A673 (cell line): ENCODE results near the gene RAB27A. TPM values are rescaled to one million over a fixed set of nuclear protein-coding genes. Genes with fewer than 3 reads are reported as not detected.

Source experiments
- BruUV-seq: library from RNA; stranded (reverse); fragments of 400-500 nt; replicated peaks from 2 replicates; lab custom pipeline; 2021; lab: Mats Ljungman, UMichigan
- CTCF ChIA-PET: fragments of 300-600 bp; sonication (Branson Sonifier 250); formaldehyde crosslinking; loops from one replicate; lab custom pipeline; 2022; ENCODE audit warnings: antibody characterized with exemption; lab: Charles Lee
- POLR2A ChIA-PET: fragments of 300-600 bp; sonication (Branson Sonifier 250); formaldehyde crosslinking; loops from one replicate; lab custom pipeline; 2022; ENCODE audit warnings: antibody characterized with exemption; ENCODE audit not compliant: low non-redundant PET; lab: Charles Lee
- DNase-seq: peaks from one replicate; pipeline ENCODE4 v3.0.0-alpha.2; 2015; ENCODE audit warnings: low spot score
- H3K27ac ChIP-seq: fragments of 200-600 bp; sonication (generic); 2 replicates; pipeline ENCODE4 v1.5.1; 2016; ENCODE audit warnings: mixed run types, low read depth, mild to moderate bottlenecking, mixed read lengths, antibody characterized with exemption, low read length; ENCODE audit not compliant: poor library complexity, severe bottlenecking
- H3K27me3 ChIP-seq: fragments of 200-600 bp; sonication (generic); replicated peaks from 2 replicates; pipeline ENCODE4 v1.6.1; 2017; ENCODE audit warnings: mixed run types, low read depth, mild to moderate bottlenecking, mixed read lengths, antibody characterized with exemption, low read length; ENCODE audit not compliant: insufficient read depth, poor library complexity
- H3K36me3 ChIP-seq: fragments of 200-600 bp; sonication (generic); 2 replicates; pipeline ENCODE4 v1.6.1; 2016; ENCODE audit warnings: mixed run types, mild to moderate bottlenecking, mixed read lengths, antibody characterized with exemption, low read length; ENCODE audit not compliant: insufficient read depth, poor library complexity, severe bottlenecking
- H3K4me1 ChIP-seq: fragments of 200-600 bp; sonication (generic); 2 replicates; pipeline ENCODE4 v1.6.1; 2017; ENCODE audit warnings: mixed run types, mild to moderate bottlenecking, mixed read lengths, antibody characterized with exemption, low read length; ENCODE audit not compliant: insufficient read depth, poor library complexity, severe bottlenecking
- H3K4me3 ChIP-seq: fragments of 200-600 bp; sonication (generic); 2 replicates; pipeline ENCODE4 v1.5.1; 2016; ENCODE audit warnings: low read depth, mixed run types, mild to moderate bottlenecking, mixed read lengths, low read length; ENCODE audit not compliant: poor library complexity, severe bottlenecking
- H3K9me3 ChIP-seq: fragments of 200-600 bp; sonication (generic); 2 replicates; pipeline ENCODE4 v1.6.1; 2016; ENCODE audit warnings: mixed run types, low read depth, mild to moderate bottlenecking, mixed read lengths, antibody characterized with exemption, low read length; ENCODE audit not compliant: poor library complexity, severe bottlenecking
- CTCF ChIP-seq: fragments of 300-800, 200-600 bp; sonication (generic); conservative IDR thresholded peaks from 2 replicates; pipeline ENCODE4 v1.5.1; 2017; ENCODE audit warnings: low read depth, mild to moderate bottlenecking, antibody characterized with exemption, low read length, moderate library complexity, mixed read lengths
- EZH2 ChIP-seq: fragments of 200-600 bp; sonication (generic); IDR thresholded peaks from 2 replicates; pipeline ENCODE4 v1.6.1; 2017; ENCODE audit warnings: borderline replicate concordance, low read depth, mild to moderate bottlenecking, mixed read lengths, antibody characterized with exemption, low read length; ENCODE audit not compliant: poor library complexity, severe bottlenecking
- intact Hi-C: fragments of 100-400 bp; cut with micrococcal nuclease; formaldehyde crosslinking; loops from one replicate; pipeline ENCODE4 v1.10.0; 2022; ENCODE audit not compliant: unreplicated experiment
- total RNA-seq: library from RNA; stranded (reverse); gene quantifications from 2 replicates; pipeline ENCODE4 v1.2.3, GENCODE V29; 2021

The RAB27A gene
- total RNA-seq, 1 experiment from 2014 or later, result 1.8 TPM

DNA sequence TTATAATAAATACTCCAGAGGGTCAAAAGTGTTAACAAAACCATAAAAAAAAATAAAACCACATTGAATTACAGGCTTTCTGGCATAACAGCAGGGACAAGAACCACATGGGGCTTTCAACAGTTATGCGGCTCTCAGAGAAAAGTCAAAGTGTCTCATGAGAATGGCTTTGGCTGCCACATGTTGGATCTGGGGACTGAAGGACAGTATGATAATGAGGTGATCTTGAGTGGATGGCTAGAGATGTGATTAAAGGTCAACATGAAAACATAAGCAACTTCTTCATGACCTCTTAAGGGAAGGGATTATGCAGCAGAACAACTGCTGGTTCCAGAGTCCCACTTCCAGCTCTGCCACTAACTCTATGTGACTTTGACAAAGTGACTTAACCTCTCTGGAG is 5.2 kb downstream of the RAB27A start:
- CTCF ChIA-PET, result no interaction called here
- no peaks in the 10 kb centered on the region for H3K27me3 ChIP-seq
- no peaks in the 10 kb centered on the region for H3K9me3 ChIP-seq
- H3K27ac ChIP-seq, result no peak overlapping the region
- BruUV-seq, result no TSS peak
- TF ChIP-seq EZH2 (no peak), CTCF (no peak)
- H3K4me3 ChIP-seq, result no peak overlapping the region
- H3K36me3 ChIP-seq, result no peaks in the 10 kb centered on the region
- POLR2A ChIA-PET, result no interaction called here
- DNase-seq, result no peak
- intact Hi-C loops, result no loop called here
- peaks cover 4% of the 10 kb centered on the region for H3K4me1 ChIP-seq

DNA sequence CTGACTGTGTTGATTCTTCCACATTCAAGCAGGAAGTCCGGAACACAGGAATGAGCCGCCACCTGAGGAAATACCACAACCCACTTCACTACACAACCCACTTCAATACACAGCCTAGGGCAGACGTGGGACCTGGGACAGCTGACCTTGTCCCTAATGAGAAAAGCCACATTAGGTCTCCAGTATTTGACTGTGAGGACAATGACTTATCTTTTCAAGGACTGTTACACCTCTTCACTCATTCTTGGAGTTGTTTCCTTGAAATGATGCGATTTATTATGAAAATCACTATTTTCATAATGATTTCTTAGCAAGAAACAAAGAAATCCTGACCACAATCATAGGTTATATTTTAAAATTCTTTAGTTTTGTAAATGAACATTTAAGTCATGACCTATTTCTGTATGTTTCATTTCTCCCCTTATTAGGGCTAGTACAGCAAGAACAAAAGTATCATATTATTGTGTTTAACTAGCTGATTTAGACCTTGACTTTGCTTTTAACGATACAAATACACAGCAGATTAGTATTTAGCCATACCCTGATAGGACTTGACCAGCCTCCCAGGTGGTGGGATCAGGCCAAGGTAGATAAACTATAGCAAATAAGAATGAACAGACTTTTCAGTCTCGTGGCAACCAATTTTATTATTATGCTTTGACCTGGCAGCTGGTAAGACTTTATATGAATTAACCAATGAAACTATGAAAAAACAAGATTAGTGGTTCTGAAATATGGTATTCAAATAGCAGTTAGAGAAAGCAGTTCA is 6.0 kb downstream of the RAB27A start:
- intact Hi-C loops, result no loop called here
- no peaks in the 10 kb centered on the region for H3K4me1 ChIP-seq
- POLR2A ChIA-PET, result no interaction called here
- no peak for DNase-seq
- H3K27ac ChIP-seq, result no peak overlapping the region
- no peaks in the 10 kb centered on the region for H3K27me3 ChIP-seq
- no TSS peak for BruUV-seq
- CTCF ChIA-PET, result no interaction called here
- no peak for TF ChIP-seq EZH2
- TF ChIP-seq CTCF, result no peak
- H3K4me3 ChIP-seq, result no peak overlapping the region
- H3K9me3 ChIP-seq, result no peaks in the 10 kb centered on the region
- H3K36me3 ChIP-seq, result no peaks in the 10 kb centered on the region

DNA sequence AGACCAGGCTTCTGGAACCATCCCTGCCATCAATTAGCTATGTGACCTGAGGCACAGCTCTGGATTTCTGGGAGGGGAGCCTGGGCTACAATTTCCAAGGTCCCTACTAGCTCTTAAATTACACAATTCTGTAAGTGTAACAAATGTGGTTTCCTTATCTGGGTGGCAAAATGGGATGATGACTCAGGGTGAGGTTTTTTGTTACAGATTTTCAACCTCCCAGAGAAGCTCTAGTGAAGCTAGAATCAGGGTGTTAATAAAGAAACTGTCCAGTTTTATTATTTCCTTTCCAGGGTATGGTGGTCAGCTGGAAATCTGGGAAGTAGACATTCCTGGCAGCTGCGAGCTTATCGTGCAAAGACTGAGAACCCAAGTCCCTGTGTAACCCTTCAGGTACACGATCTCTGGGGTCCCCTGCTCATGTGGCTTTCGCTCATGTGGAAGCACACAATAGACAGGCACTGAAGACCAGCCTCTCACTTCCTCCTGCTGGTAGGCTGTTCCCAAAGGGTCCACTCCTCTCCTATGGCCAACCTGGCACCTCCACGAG is 7.3 kb downstream of the RAB27A start:
- Histone ChIP-seq H3K9me3 (no peaks in the 10 kb centered on the region), H3K4me3 (no peak overlapping the region), H3K36me3 (no peaks in the 10 kb centered on the region), H3K27ac (no peak overlapping the region), H3K4me1 (no peaks in the 10 kb centered on the region), H3K27me3 (no peaks in the 10 kb centered on the region)
- POLR2A ChIA-PET, result no interaction called here
- CTCF ChIA-PET, result interaction anchor here (0.6 kb wide), 1 partner anchor 65 kb away, joined by 3 read pairs; no protein-coding TSS in a partner anchor
- DNase-seq, result no peak
- no peak for TF ChIP-seq CTCF
- TF ChIP-seq EZH2, result no peak
- BruUV-seq, result no TSS peak
- intact Hi-C loops, result no loop called here
